ENCODE data around the gene SLC38A2. TPM values are rescaled to one million over a fixed set of nuclear protein-coding genes. Genes with fewer than 3 reads are reported as not detected.

The SLC38A2 gene
- total RNA-seq, 2 donors from 2014 or later = 128 to 220 TPM

GRCh38 chr12:46380881-46381280 is 8.3 kb upstream of the SLC38A2 start:
- no peak for DNase-seq
- intact Hi-C loops (cut with DNase I, micrococcal nuclease) = loop anchor here in 1 of 2 donors (10.0 kb wide), 1 partner anchor 94 kb away; no protein-coding TSS in a partner anchor
- ATAC-seq = no peak

- ATAC-seq (no peak), DNase-seq (no peak)
- intact Hi-C loops (cut with DNase I, micrococcal nuclease) = loop anchor here in 1 of 2 donors (10.0 kb wide), 1 partner anchor 95 kb away; no protein-coding TSS in a partner anchor
These were observed 7.6 kb upstream of the SLC38A2 start for GRCh38 chr12:46380022-46380796.

- ATAC-seq = no peak
- DNase-seq = no peak
- intact Hi-C loops (cut with DNase I, micrococcal nuclease) = no loop called here
These were observed 6.8 kb upstream of the SLC38A2 start for GRCh38 chr12:46379352-46379751.

GRCh38 chr12:46378530-46378929 is 6.0 kb upstream of the SLC38A2 start:
- intact Hi-C loops (cut with DNase I, micrococcal nuclease) = no loop called here
- ATAC-seq (no peak), DNase-seq (no peak)

- intact Hi-C loops (cut with DNase I, micrococcal nuclease) = no loop called here
These were observed 5.1 kb upstream of the SLC38A2 start for GRCh38 chr12:46377678-46378077.

GRCh38 chr12:46376579-46376978 is 4.0 kb upstream of the SLC38A2 start:
- ATAC-seq (no peak), DNase-seq (no peak)
- intact Hi-C loops (cut with DNase I, micrococcal nuclease) = no loop called here

More at GRCh38 chr12:46377678-46378077, 5.1 kb upstream of the SLC38A2 start:
- ATAC-seq (no peak), DNase-seq (no peak)

GRCh38 chr12:46374711-46375110 is 2.1 kb upstream of the SLC38A2 start:
- ATAC-seq = no peak
- intact Hi-C loops (cut with DNase I, micrococcal nuclease) = no loop called here
- DNase-seq = no peak

- no peak for ATAC-seq
- intact Hi-C loops (cut with DNase I, micrococcal nuclease) = no loop called here
- no peak for DNase-seq
These were observed 1.7 kb upstream of the SLC38A2 start for GRCh38 chr12:46374310-46374709.

- ATAC-seq = peak; percentile 7
- peak; percentile 55 to 68 for DNase-seq
- intact Hi-C loops (cut with DNase I, micrococcal nuclease) = no loop called here
These were observed 1.0 kb upstream of the SLC38A2 start for GRCh38 chr12:46373301-46374296.

GRCh38 chr12:46371718-46372543 is 642 bp downstream of the SLC38A2 start:
- peak; percentile 43 for ATAC-seq
- peak; percentile 71 to 76 for DNase-seq
- intact Hi-C loops (cut with DNase I, micrococcal nuclease) = no loop called here

GRCh38 chr12:46370792-46371717 is 1.5 kb downstream of the SLC38A2 start:
- intact Hi-C loops (cut with DNase I, micrococcal nuclease) = no loop called here
- DNase-seq = peak; percentile 88 to 93
- ATAC-seq = peak; percentile 69

- intact Hi-C loops (cut with DNase I, micrococcal nuclease) = no loop called here
- DNase-seq (no peak), ATAC-seq (no peak)
These were observed 2.2 kb downstream of the SLC38A2 start for GRCh38 chr12:46370380-46370734.

GRCh38 chr12:46369474-46370379 is 2.8 kb downstream of the SLC38A2 start:
- peak; percentile 26 for ATAC-seq
- intact Hi-C loops (cut with DNase I, micrococcal nuclease) = loop anchor here in 1 of 2 donors (10.0 kb wide), 2 partner anchors 95 to 215 kb away; no protein-coding TSS in a partner anchor
- no peak for DNase-seq

- no peak for DNase-seq
- intact Hi-C loops (cut with DNase I, micrococcal nuclease) = loop anchor here in 1 of 2 donors (10.0 kb wide), 2 partner anchors 94 to 214 kb away; no protein-coding TSS in a partner anchor
These were observed 3.5 kb downstream of the SLC38A2 start for GRCh38 chr12:46369095-46369473.

GRCh38 chr12:46368684-46369083 is 3.9 kb downstream of the SLC38A2 start:
- ATAC-seq (no peak), DNase-seq (no peak)
- intact Hi-C loops (cut with DNase I, micrococcal nuclease) = loop anchor here in 1 of 2 donors (10.0 kb wide), 2 partner anchors 94 to 214 kb away; no protein-coding TSS in a partner anchor

More at GRCh38 chr12:46369095-46369473, 3.5 kb downstream of the SLC38A2 start:
- no peak for ATAC-seq

- no peak for DNase-seq
- intact Hi-C loops (cut with DNase I, micrococcal nuclease) = loop anchor here in 1 of 2 donors (10.0 kb wide), 2 partner anchors 93 to 213 kb away; no protein-coding TSS in a partner anchor
- no peak for ATAC-seq
These were observed 4.4 kb downstream of the SLC38A2 start for GRCh38 chr12:46368138-46368537.
